HuH-7 (cell line): ENCODE measurements around the gene GPT2.

Experiments
- DNase-seq: peaks from one replicate; pipeline ENCODE4 v3.0.0; 2011; ENCODE audit warnings: low spot score

The GPT2 gene

DNA sequence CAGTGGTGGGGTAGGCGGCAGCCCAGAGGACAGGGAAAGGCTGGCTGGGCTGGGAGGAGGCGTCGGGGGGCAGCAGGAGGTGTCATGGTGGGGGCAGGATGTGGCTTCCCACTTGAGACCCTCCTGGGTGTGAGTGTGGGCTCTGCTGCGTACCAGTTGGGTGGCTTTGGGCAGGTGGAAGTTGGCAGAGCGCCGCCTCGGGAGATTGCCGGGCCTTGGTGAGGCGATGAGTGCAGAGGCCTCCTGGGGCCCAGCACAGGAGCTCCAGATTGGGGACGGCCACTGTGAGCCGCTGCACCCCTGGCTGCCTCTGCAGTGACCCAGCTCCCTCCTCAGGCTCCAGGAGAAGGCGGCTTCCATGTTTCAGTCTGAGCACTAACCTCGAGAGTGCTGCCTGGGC lies 13.8 kb downstream of the GPT2 start:
- no peak for DNase-seq

GRCh38 chr16:46899443-46900143 lies 15.4 kb downstream of the GPT2 start:
- no peak for DNase-seq

- no peak for DNase-seq
Measured at GRCh38 chr16:46900455-46901235, 16.5 kb downstream of the GPT2 start.

DNA sequence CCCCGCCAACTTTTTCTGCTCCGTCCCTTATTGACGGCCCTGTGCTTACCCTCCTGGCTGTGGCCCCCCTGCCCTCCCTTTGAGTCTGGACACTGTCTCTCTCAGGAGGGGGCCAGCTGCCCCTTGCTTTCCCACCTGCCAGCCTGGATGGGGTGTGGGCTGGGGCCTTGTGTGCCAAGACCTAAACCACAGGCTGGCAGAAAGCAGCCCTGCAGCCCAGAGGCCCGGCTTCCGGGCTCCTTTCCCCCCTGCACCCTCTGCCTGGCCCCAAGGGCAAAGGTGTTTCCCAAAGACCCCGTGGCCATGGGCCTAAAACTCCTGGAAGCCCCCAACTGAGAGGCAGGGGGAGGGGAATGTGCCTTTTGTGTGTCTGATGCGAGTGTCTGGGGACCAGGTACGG lies 17.5 kb downstream of the GPT2 start:
- DNase-seq, result no peak

GRCh38 chr16:46903255-46903905 lies 19.2 kb downstream of the GPT2 start:
- DNase-seq, result no peak

DNA sequence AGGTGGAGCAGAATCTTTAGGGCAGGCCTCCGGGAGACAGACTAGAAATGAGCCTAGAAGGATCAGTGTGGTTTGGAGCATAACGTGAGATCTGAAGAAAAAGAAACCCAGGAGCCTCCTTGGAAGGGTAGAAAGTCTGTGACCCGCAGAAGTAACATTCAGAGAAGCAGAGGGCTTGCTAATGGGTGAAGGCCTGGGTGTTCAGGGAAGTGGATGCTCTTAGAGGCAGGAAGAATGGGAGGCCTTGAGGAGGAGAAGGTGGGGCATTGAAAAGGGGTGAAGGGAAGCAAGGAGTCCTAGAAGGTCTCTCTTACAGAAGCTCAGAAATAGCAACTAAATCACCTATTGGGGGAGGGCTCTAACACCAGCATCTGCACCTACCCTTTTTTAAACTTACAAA lies 20.3 kb downstream of the GPT2 start:
- DNase-seq, result no peak

GRCh38 chr16:46906360-46907060 lies 22.3 kb downstream of the GPT2 start:
- no peak for DNase-seq

DNA sequence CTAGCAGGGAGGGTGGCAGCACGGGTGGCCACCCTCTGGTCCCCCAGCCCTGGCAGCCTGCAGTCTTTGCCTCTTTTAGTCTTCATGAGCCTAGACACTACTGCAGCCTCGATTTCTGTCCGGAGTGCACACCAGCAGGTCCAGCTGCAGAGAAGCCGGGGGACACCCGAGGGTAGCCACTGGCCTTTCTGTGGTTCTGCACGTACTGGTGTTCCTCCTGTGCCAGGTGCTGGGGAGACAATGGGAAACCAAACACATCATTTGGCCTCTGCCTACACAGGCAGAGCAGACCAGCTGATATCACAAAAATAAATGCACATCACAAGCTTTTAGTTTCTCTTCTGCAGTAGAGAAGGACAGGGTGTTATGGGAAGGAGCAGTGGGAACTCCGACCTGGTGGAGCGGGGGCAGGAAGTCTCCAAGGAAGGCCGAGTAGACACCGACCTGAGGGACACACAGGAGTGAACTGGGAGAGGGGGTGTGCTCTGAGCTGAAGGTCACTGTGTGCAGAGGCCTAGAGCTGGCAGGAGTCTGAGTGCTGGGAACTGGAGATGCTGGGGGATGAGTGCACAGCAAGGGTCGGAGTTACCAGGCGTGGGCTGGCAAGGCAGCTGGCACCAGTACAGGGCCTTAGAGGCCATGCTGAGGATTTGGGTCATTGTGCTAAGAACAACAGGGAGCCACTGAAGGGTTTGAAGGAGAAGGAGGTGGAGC lies 23.1 kb downstream of the GPT2 start:
- DNase-seq, result no peak

- DNase-seq, result peak; percentile 67
Measured at GRCh38 chr16:46908540-46909372, 24.6 kb downstream of the GPT2 start.

GRCh38 chr16:46911038-46911437 lies 26.9 kb downstream of the GPT2 start:
- no peak for DNase-seq

DNA sequence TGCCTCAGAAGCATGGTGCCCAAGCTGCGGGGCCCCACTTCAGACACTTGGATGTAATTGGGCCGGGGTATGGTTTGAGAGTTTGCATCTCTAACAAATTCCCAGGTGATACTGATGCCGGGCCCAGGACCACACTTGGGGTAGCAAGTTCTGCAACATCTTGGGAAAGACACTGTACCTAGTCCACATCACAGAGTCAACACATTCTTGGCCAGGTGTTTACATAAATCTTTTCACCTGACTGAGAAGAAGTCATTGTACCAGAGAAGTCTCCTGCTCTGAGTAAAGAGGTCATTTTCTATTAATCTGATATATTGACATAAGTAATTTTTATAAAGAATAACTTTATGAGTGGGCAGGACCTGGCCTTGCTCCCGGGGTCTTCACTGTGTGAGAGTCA lies 27.5 kb downstream of the GPT2 start:
- DNase-seq, result no peak

DNA sequence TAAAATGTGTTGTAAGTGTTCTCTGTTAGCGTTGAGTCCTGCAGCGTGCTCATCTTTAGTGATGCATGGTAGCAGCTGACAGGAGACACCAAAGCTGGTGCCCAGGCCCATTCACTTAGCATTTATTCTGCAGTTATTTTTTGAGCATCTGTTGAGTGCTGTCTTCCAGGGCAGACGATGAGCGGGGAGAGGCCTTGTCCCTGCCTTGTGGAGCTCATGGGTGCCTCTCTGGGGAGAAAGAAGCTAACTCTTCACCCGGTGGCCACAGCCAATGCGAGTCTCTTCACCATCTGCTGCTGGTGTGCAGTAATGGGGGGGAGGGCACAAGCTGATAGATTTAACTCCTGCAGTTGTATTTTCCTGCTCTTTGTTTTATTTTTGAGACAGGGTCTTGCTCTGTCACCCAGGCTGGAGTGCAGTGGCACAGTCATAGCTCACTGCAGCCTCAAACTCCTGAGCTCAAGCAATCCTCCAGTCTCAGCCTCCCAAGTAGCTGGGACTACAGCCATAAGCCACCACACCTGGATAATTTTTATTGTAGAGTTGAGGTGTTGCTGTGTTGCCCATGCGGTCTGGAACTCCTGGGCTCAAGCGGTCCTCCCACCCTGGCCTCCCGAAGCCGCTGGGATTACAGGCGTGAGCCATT lies 30.5 kb downstream of the GPT2 start:
- no peak for DNase-seq

GRCh38 chr16:46915483-46916025 lies 31.4 kb downstream of the GPT2 start:
- no peak for DNase-seq

DNA sequence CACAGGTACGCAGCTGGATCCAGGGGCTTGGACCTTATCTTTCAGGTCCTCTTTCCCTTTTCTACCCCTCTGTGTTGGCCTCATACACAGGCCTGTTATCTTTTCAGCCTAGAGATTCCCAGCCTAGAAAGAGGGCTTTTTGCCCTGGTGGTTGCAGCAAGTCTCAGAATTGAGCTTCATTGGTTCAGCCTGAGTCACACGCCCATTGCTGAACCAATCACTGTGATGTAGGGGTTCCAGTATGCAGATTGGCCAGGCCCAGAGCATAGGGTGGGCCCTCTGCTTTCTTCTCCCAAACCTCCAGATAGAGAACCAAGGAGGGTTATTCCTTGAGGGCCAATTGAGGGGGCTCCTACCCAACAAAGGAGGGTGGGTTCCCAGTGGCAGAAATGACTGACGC lies 32.8 kb downstream of the GPT2 start:
- DNase-seq, result peak; percentile 30

- no peak for DNase-seq
Measured at GRCh38 chr16:46918400-46918799, 34.2 kb downstream of the GPT2 start.

DNA sequence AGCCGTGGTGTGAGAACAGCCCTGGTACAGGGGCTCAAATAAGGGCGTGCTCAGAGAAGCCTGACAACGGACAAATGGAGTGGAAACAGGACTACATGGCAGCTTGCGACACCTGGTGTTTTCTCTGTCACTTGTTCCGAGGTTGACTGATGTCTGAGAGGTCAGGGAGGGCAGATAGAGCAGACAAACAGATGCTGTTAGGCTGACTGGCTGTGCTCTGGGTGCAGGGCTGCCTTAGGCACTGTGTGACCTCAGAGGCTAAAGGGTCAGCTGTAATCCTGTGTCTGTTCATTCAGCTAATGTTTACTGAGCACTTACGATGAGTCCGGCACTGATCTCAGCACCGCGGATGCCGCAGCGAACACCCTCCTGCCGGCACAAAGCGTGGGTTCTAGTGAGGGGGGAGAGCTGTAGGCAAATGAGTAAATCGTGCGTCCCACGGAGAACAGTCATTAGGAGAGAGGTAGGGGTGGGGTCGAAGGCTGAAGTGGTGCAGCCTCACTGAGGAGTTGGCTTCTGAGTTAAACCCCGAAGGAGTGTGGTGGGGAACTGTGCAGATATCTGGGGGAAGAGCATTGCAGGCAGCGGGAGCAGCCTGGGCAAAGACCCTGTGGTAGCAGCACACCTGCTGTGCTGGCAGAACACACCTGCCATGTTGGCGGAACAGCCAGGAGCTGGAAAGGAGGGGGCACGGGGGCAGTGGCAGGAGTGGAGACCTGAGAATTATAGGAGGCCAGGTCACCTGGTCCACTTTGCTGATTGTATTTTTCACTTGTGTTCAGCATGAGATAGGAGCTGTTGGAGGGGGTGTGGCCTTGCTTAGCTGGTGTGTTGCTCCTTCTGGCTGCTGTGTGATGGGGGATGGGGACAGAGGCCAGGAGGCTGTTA lies 35.0 kb downstream of the GPT2 start:
- DNase-seq, result peak; percentile 79

DNA sequence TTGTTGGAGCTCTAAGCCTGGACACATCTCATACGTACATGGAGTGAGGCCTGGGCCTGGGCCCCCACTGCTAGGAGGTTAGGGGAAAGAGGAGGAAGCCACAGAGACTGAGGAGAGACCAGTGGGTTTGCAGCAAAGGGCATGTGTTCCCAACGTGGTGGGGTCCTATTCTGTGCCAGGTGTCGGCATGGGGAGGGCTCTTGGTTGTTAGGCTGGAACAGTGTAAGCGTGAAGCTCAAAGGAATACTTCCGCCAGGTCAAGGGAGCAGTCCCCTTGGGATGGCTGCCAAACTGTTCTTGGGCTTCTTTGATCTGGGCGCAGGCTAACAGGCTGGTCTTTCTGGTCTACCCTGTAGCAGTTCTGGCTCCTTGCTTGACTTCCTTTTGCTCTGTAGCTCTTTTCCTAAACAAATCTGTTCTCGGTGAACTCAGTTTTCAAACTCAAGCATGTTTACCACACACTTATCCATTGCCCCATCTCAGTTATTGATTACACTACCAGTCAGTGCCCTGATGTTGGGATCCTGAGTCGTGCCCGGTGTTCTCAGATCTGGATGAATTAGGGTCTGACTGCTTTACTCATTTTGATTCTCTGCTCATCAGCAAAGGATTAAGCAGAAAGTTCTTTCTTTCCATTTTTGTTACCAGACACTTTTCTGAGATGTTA lies 36.4 kb downstream of the GPT2 start:
- DNase-seq, result no peak

DNA sequence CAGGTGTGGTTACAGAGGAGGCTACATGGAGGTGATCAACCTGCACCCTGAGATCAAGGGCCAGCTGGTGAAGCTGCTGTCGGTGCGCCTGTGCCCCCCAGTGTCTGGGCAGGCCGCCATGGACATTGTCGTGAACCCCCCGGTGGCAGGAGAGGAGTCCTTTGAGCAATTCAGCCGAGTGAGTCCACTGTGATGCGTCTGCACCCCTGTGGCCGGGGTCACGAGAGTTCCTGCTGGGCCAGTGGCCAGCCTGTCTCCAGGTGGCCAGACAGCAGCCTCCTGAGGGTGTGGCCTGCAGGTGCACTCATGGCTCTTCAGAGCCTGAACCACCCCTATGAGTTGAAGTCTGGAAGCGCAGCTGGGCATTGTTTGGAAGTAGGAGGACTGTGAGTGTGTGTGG lies 38.1 kb downstream of the GPT2 start:
- DNase-seq, result no peak
